Measurements from ENCODE around the gene RETREG3.

RETREG3 gene

GRCh38 chr17:42642336-42642735, 33.2 kb upstream of the RETREG3 start:
- H3K4me2 ChIP-seq (ENCODE audit: insufficient read depth, low read length), result no peak overlapping the region
- H3K9me3 ChIP-seq (ENCODE audit: insufficient read depth, low read length, severe bottlenecking), result no peaks in the 10 kb centered on the region
- no peak overlapping the region for H3K4me3 ChIP-seq (ENCODE audit: low read depth in 1 of 2, low read length in 2 of 2)
- no peak for ATAC-seq (ENCODE audit: insufficient read depth, low read depth)
- DNase-seq, result no peak
- H3K79me2 ChIP-seq (ENCODE audit: insufficient read depth, low read length), result no peaks in the 10 kb centered on the region
- no peak overlapping the region for H3K27ac ChIP-seq (ENCODE audit: low read length)
- H2AFZ ChIP-seq (ENCODE audit: low read depth, low read length), result no peak overlapping the region
- no peaks in the 10 kb centered on the region for H3K27me3 ChIP-seq (ENCODE audit: insufficient read depth, low read length, poor library complexity)
- H3K4me1 ChIP-seq (ENCODE audit: insufficient read depth, low read length), result peaks cover 6% of the 10 kb centered on the region
- no peak overlapping the region for H3K9ac ChIP-seq (ENCODE audit: low read depth, low read length)
- no peak for TF ChIP-seq EZH2 (IDR thresholded peaks at IDR 0.05; ENCODE audit: borderline replicate concordance, low read depth, low read length, severe bottlenecking)
- TF ChIP-seq CTCF (IDR thresholded peaks at IDR 0.05; ENCODE audit: borderline replicate concordance, extremely low read depth, low read length, poor library complexity, severe bottlenecking), result no peak
- H3K36me3 ChIP-seq (ENCODE audit: insufficient read depth, low read length), result no peaks in the 10 kb centered on the region
- no peaks in the 10 kb centered on the region for H4K20me1 ChIP-seq (ENCODE audit: insufficient read depth, low read length)

DNA sequence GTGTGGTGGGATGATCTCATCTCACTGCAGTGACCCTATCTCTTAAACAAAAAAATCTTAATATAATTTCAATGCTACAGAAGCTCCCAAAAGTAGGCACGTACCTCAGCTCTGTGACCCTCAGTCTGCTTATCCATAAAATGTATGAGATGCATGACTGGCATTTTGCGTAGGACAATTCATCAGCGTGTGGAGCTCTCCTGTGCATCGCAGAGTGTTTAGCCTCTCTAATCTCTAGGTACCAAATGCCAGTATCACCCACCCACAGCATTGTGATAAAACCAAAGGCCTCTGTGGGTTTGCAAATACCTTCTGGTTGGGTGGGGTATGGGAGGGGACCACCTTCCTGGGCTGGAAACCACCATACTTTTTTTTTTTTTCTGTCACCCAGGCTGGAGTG, 30.9 kb upstream of the RETREG3 start:
- TF ChIP-seq CTCF (IDR thresholded peaks at IDR 0.05; ENCODE audit: borderline replicate concordance, extremely low read depth, low read length, poor library complexity, severe bottlenecking) (no peak), EZH2 (IDR thresholded peaks at IDR 0.05; ENCODE audit: borderline replicate concordance, low read depth, low read length, severe bottlenecking) (no peak)
- ATAC-seq (ENCODE audit: insufficient read depth, low read depth) (no peak), DNase-seq (no peak)
- H3K4me1 ChIP-seq (ENCODE audit: insufficient read depth, low read length), result peaks cover 6% of the 10 kb centered on the region
- no peaks in the 10 kb centered on the region for H3K36me3 ChIP-seq (ENCODE audit: insufficient read depth, low read length)
- no peak overlapping the region for H2AFZ ChIP-seq (ENCODE audit: low read depth, low read length)
- no peak overlapping the region for H3K9ac ChIP-seq (ENCODE audit: low read depth, low read length)
- no peak overlapping the region for H3K4me3 ChIP-seq (ENCODE audit: low read depth in 1 of 2, low read length in 2 of 2)
- H3K79me2 ChIP-seq (ENCODE audit: insufficient read depth, low read length), result no peaks in the 10 kb centered on the region
- H4K20me1 ChIP-seq (ENCODE audit: insufficient read depth, low read length), result no peaks in the 10 kb centered on the region
- H3K4me2 ChIP-seq (ENCODE audit: insufficient read depth, low read length), result no peak overlapping the region
- H3K27me3 ChIP-seq (ENCODE audit: insufficient read depth, low read length, poor library complexity), result no peaks in the 10 kb centered on the region
- no peaks in the 10 kb centered on the region for H3K9me3 ChIP-seq (ENCODE audit: insufficient read depth, low read length, severe bottlenecking)
- no peak overlapping the region for H3K27ac ChIP-seq (ENCODE audit: low read length)

DNA sequence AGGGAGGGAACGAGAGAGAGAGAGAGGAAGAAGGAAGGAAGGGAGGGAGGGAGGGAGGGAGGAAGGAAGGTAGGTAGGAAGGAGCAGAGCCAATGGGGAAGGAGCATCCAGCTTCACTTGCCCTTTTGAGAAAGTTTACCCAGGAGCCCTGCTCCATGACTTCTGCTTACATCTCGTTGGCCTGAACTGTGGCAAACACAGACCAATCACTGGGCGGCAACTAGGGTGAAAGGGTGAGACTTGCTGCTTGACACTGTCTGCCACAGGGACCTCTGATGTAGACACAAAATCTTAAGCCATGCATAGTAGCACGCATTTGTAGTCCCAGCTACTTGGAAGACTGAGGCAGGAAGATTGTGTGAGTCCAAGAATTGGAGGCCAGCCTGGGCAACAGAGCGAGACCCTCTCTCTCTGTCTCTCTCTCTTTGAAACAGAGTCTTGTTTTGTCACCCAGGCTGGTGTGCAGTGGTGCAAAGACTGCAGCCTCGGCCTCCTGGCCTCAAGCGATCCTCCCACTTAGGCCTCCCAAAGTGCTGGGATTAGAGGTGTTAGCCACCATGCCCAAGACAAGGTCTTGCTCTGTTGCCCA, 30.4 kb upstream of the RETREG3 start:
- no peak overlapping the region for H3K4me3 ChIP-seq (ENCODE audit: low read depth in 1 of 2, low read length in 2 of 2)
- H3K27me3 ChIP-seq (ENCODE audit: insufficient read depth, low read length, poor library complexity), result no peaks in the 10 kb centered on the region
- H3K9ac ChIP-seq (ENCODE audit: low read depth, low read length), result no peak overlapping the region
- no peaks in the 10 kb centered on the region for H3K36me3 ChIP-seq (ENCODE audit: insufficient read depth, low read length)
- no peak for TF ChIP-seq EZH2 (IDR thresholded peaks at IDR 0.05; ENCODE audit: borderline replicate concordance, low read depth, low read length, severe bottlenecking)
- no peak for TF ChIP-seq CTCF (IDR thresholded peaks at IDR 0.05; ENCODE audit: borderline replicate concordance, extremely low read depth, low read length, poor library complexity, severe bottlenecking)
- no peak overlapping the region for H2AFZ ChIP-seq (ENCODE audit: low read depth, low read length)
- H3K4me2 ChIP-seq (ENCODE audit: insufficient read depth, low read length), result no peak overlapping the region
- H3K27ac ChIP-seq (ENCODE audit: low read length), result no peak overlapping the region
- H3K4me1 ChIP-seq (ENCODE audit: insufficient read depth, low read length), result peaks cover 6% of the 10 kb centered on the region
- DNase-seq, result no peak
- no peaks in the 10 kb centered on the region for H3K9me3 ChIP-seq (ENCODE audit: insufficient read depth, low read length, severe bottlenecking)
- H4K20me1 ChIP-seq (ENCODE audit: insufficient read depth, low read length), result no peaks in the 10 kb centered on the region
- H3K79me2 ChIP-seq (ENCODE audit: insufficient read depth, low read length), result no peaks in the 10 kb centered on the region
- no peak for ATAC-seq (ENCODE audit: insufficient read depth, low read depth)
